Measurements from ENCODE around the gene RASGRP3. TPM values are rescaled to one million over a fixed set of nuclear protein-coding genes. Genes with fewer than 3 reads are reported as not detected.

Gene RASGRP3
- total and polyA plus RNA-seq, 2 donors (not counting 3 experiments of a cell fraction or from before 2014, with no cell fraction given): 16.0 to 39.6 TPM

- CTCF ChIA-PET: interaction anchor here (1.5 to 3.8 kb wide), 4 partner anchors 10 to 152 kb away, joined by 4 to 18 read pairs (median 8); no protein-coding TSS in a partner anchor
- no peak overlapping the region for H3K4me2 ChIP-seq (ENCODE audit: insufficient read depth, low read length)
These were observed 45.6 kb upstream of the RASGRP3 start for GRCh38 chr2:33430856-33431255.

More at GRCh38 chr2:33430856-33431255, 45.6 kb upstream of the RASGRP3 start:
- no peak overlapping the region for H2AFZ ChIP-seq (ENCODE audit: low read depth, low read length)
- intact Hi-C loops (cut with micrococcal nuclease): loop anchor here (10.0 kb wide), 1 partner anchor 876 kb away; no protein-coding TSS in a partner anchor
- H3K4me3 ChIP-seq (replicated peaks in 1 of 3; ENCODE audit: insufficient read depth in 1 of 3, low read depth in 1 of 3, low read length in 3 of 3): no peak overlapping the region
- no TSS peak for BruUV-seq (replicated peaks)
- POLR2A ChIA-PET: no interaction called here
- FAIRE-seq (no peak), DNase-seq (ENCODE audit: low read depth, low spot score) (no peak)
- H4K20me1 ChIP-seq (replicated peaks; ENCODE audit: control insufficient read depth, extremely low read depth, insufficient read depth, low read length): no peaks in the 10 kb centered on the region
- peaks cover 6% of the 10 kb centered on the region for H3K4me1 ChIP-seq (ENCODE audit: control insufficient read depth, extremely low read depth, insufficient read depth, low read length)
- no peaks in the 10 kb centered on the region for H3K9me3 ChIP-seq (replicated peaks; ENCODE audit: control insufficient read depth, insufficient read depth, low read length)
- no peaks in the 10 kb centered on the region for H3K36me3 ChIP-seq (ENCODE audit: control insufficient read depth in 2 of 2, extremely low read depth in 1 of 2, insufficient read depth in 2 of 2, low read length in 2 of 2)
- H3K27me3 ChIP-seq (ENCODE audit: control insufficient read depth in 2 of 2, insufficient read depth in 2 of 2, low read length in 2 of 2): peaks cover 0 to 4% of the 10 kb centered on the region in 2 experiments
- H3K27ac ChIP-seq (ENCODE audit: insufficient read depth, low read depth, low read length): no peak overlapping the region
- no peak overlapping the region for H3K9ac ChIP-seq (replicated peaks; ENCODE audit: extremely low read depth, insufficient read depth, low read length)
- no peaks in the 10 kb centered on the region for H3K9me1 ChIP-seq (replicated peaks; ENCODE audit: control insufficient read depth, extremely low read depth, insufficient read depth, low read length)
- H3K79me2 ChIP-seq (ENCODE audit: control insufficient read depth, insufficient read depth, low read length): no peaks in the 10 kb centered on the region
- TF ChIP-seq GATA2 (IDR thresholded peaks at IDR 0.05; ENCODE audit: insufficient read depth, insufficient read length, low read depth, low read length): no peak
- no peak for TF ChIP-seq JUN (IDR thresholded peaks at IDR 0.05; ENCODE audit: borderline replicate concordance, insufficient read depth, insufficient read length, low read depth)
- TF ChIP-seq EZH2 (IDR thresholded peaks at IDR 0.05; ENCODE audit: borderline replicate concordance, low read depth, low read length, severe bottlenecking): no peak
- TF ChIP-seq POLR2A (IDR thresholded peaks at IDR 0.05; ENCODE audit: low read depth, low read length): no peak
- no peak for TF ChIP-seq CTCF (IDR thresholded peaks at IDR 0.05; ENCODE audit: extremely low read depth in 1 of 2, insufficient read depth in 1 of 2, low read depth in 1 of 2, low read length in 2 of 2)
- no peak for TF ChIP-seq MAX (IDR thresholded peaks at IDR 0.05; ENCODE audit: insufficient read depth, insufficient read length)
- no peak for TF ChIP-seq POLR2AphosphoS5 (IDR thresholded peaks at IDR 0.05; ENCODE audit: insufficient read depth, low read depth, low read length)
- TF ChIP-seq FOS (IDR thresholded peaks at IDR 0.05; ENCODE audit: borderline replicate concordance, insufficient read depth, low read length): no peak
- no peak for TF ChIP-seq MYC (IDR thresholded peaks at IDR 0.05; ENCODE audit: low read depth, low read length)
- dilution Hi-C loops (cut with MboI; ENCODE audit: extremely low pct_ligation_motif_present, low sequenced_read_pairs): no loop called here

Data from endothelial cell of umbilical vein (primary cell).